ENCODE data around the gene ALCAM.

ALCAM gene

GRCh38 chr3:105555206-105555605 lies 188.5 kb downstream of the ALCAM start:
- in situ Hi-C loops (cut with MboI; ENCODE audit: low pct_unique_long_range_greater_than_20kb, low sequenced_read_pairs, unreplicated experiment) = no loop called here

GRCh38 chr3:105559856-105560255 lies 193.1 kb downstream of the ALCAM start:
- in situ Hi-C loops (cut with MboI; ENCODE audit: low pct_unique_long_range_greater_than_20kb, low sequenced_read_pairs, unreplicated experiment) = no loop called here
- no peak for DNase-seq (ENCODE audit: low spot score)
- TF ChIP-seq CTCF (IDR thresholded peaks at IDR 0.05; ENCODE audit: extremely low read depth, insufficient read depth, missing control alignments) = no peak

More at GRCh38 chr3:105555206-105555605, 188.5 kb downstream of the ALCAM start:
- no peak for TF ChIP-seq CTCF (IDR thresholded peaks at IDR 0.05; ENCODE audit: extremely low read depth, insufficient read depth, missing control alignments)
- DNase-seq (ENCODE audit: low spot score) = no peak

GRCh38 chr3:105561876-105562275 lies 195.2 kb downstream of the ALCAM start:
- DNase-seq (ENCODE audit: low spot score) = no peak
- in situ Hi-C loops (cut with MboI; ENCODE audit: low pct_unique_long_range_greater_than_20kb, low sequenced_read_pairs, unreplicated experiment) = no loop called here
- no peak for TF ChIP-seq CTCF (IDR thresholded peaks at IDR 0.05; ENCODE audit: extremely low read depth, insufficient read depth, missing control alignments)

- DNase-seq (ENCODE audit: low spot score) = no peak
- in situ Hi-C loops (cut with MboI; ENCODE audit: low pct_unique_long_range_greater_than_20kb, low sequenced_read_pairs, unreplicated experiment) = no loop called here
- TF ChIP-seq CTCF (IDR thresholded peaks at IDR 0.05; ENCODE audit: extremely low read depth, insufficient read depth, missing control alignments) = no peak
Measured at GRCh38 chr3:105564546-105565288, 198.0 kb downstream of the ALCAM start.

GRCh38 chr3:105571005-105571404 lies 204.3 kb downstream of the ALCAM start:
- no peak for DNase-seq (ENCODE audit: low spot score)
- in situ Hi-C loops (cut with MboI; ENCODE audit: low pct_unique_long_range_greater_than_20kb, low sequenced_read_pairs, unreplicated experiment) = no loop called here

GRCh38 chr3:105572501-105572900 lies 205.8 kb downstream of the ALCAM start:
- no peak for TF ChIP-seq CTCF (IDR thresholded peaks at IDR 0.05; ENCODE audit: extremely low read depth, insufficient read depth, missing control alignments)
- no peak for DNase-seq (ENCODE audit: low spot score)
- in situ Hi-C loops (cut with MboI; ENCODE audit: low pct_unique_long_range_greater_than_20kb, low sequenced_read_pairs, unreplicated experiment) = no loop called here

More at GRCh38 chr3:105571005-105571404, 204.3 kb downstream of the ALCAM start:
- no peak for TF ChIP-seq CTCF (IDR thresholded peaks at IDR 0.05; ENCODE audit: extremely low read depth, insufficient read depth, missing control alignments)
